GM21786 (cell line): Measurements from ENCODE around the gene ERVFRD-1.

Source experiments
- ATAC-seq: cut with Tn5 transposase; IDR thresholded peaks from one replicate; pipeline ENCODE4 v1.9.1; 2021; ENCODE audit not compliant: unreplicated experiment

The ERVFRD-1 gene

DNA sequence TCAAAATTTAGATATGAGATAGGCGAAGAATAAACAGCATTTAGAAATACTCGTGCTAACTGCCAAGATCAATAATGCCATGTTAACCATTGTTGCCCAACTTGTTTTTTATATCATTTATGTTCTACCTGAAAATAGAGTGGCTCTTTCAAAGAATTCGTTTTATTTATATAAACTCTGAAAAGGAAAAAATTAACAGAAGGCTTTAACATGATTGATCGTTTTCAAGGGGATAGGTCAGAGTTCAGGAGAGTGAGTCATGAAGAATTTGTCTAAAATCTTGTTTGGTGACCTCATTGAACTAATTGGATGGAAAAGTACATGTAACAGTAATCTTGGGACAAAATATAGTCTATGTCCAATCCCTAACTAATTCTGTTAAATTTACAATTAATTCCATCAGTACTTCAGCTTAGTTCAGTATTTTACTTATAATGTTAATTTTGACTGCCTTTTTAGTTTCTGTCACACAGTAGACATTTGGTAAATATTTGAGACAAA, 56.3 kb downstream of the ERVFRD-1 start:
- ATAC-seq: no peak

DNA sequence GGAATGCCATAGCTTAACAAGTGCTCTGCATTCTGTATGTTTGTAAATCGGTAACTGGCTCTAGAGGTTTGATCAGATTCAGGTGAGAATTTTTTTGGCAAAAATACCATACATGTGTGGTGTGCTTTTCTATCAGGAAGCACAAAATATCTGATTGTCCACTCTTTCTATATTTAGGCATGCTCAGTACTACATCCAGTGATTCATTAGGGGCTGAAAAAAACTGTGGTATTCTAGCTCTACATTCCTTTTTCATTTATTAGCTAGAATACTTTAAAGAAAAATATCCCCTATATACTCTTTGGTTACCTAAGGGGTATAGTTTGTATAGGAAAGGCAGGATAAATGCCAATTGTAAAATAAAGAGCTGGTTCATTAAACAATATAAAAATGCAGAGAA, 56.8 kb downstream of the ERVFRD-1 start:
- no peak for ATAC-seq

GRCh38 chr6:11053307-11053706, 58.2 kb downstream of the ERVFRD-1 start:
- no peak for ATAC-seq
